ENCODE measurements around the gene OBSL1. TPM values are rescaled to one million over a fixed set of nuclear protein-coding genes. Genes with fewer than 3 reads are reported as not detected.

OBSL1 gene
- total RNA-seq, 1 experiment from 2014 or later = 1.3 TPM

DNA sequence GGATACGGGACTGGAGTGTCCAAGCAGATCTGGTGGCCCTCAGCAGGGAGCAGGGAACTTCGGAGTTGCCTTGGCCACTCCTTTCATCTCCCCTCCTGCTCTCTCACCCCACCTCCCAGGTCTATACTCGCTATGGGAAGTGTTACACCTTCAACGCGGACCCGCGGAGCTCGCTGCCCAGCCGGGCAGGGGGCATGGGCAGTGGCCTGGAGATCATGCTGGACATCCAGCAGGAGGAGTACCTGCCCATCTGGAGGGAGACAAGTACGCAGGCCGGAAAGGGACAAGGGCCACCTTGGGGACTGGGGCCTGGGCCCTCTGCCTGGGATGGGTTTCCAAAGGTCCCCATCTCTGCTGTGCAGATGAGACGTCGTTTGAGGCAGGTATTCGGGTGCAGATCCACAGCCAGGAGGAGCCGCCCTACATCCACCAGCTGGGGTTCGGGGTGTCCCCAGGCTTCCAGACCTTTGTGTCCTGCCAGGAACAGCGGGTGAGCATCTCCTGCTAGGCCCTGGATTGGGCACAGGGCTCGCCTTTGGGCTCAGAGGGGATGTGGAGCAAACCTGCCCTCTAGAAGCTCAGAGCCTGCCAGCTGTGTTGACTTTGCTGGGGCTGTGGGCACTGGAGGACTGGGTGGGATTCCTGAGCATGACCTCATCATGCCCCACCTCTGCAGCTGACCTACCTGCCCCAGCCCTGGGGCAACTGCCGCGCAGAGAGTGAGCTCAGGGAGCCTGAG lies 39.5 kb downstream of the OBSL1 start:
- DNase-seq (ENCODE audit: low spot score) = no peak

DNA sequence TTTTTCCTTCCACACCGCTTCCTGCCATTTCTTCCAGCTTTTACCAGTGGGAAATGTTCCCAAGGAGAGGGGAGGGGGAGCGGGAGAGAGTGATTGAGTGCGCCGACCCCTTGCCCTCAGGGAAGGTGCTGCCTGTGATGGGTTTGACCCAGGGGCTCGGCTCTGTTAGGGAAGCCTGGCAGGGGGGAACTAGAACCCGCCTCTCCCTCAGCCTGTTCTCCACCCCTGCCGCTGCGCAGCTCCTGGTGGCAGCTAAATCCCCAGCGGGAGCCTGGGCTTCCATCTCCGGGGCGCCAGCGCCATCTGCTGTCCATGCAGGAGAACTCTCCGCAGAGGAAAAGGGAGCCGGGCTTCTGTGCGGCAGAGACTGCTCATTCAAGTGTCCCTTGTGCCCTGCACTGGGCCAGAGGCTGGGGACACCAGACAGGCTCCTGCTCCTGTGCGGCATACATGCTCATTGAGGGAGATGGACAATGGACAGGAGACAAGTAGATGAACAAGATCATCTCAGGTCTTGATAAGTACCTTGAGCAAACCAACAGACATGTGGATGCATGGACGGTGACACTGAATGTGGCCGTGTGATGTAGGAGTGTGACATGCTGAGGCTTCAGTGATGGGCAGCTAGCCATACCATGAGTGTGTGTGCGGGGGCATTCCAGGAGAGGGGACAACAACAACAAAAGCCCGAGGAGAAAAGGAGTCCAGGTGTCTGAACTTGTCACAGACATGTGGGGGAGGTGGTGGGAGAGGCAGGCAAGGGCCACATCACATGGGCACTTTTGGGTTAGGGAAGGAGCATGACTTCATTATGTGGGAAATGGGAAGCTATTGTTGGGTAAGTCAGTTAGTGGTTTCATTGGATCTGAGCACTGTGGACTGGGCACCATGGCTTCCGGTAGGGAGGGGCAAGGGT lies 41.0 kb downstream of the OBSL1 start:
- peak; percentile 90 for DNase-seq (ENCODE audit: low spot score)

DNA sequence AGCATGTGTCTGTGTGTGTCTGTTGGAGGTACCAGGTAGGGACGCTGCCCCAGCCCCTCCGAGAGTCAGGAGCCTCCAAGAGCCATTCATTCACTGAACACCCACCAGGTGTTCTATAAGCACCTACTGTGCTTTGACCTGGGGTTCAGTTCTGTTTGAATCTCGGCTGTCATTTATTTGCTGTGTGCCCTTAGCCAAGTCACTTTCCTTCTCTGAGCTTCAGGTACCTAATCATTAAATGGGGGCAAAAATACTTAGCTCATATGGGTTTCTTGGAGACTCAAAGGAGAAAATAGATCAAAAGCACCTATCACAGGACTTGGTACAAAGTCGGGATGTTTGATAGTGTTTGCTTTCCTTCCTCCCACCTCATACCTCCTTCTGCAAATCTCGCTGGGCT lies 43.9 kb downstream of the OBSL1 start:
- no peak for DNase-seq (ENCODE audit: low spot score)

DNA sequence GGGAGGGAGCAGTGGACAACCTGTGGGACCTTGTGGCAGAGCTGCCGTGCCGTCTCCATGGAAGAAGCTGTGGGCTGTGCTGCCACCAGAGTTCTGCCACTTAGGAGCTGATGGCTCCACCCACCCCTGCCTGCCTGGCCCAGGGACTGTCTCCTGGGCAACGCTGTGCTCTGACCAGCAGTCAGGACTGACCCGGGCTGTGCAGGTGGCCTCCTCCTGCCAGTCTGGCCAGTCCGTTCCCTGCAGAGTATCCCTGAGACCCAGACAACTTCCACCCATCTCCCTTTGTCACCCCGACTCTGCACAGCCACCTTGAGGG lies 44.3 kb downstream of the OBSL1 start:
- peak; percentile 39 for DNase-seq (ENCODE audit: low spot score)

DNA sequence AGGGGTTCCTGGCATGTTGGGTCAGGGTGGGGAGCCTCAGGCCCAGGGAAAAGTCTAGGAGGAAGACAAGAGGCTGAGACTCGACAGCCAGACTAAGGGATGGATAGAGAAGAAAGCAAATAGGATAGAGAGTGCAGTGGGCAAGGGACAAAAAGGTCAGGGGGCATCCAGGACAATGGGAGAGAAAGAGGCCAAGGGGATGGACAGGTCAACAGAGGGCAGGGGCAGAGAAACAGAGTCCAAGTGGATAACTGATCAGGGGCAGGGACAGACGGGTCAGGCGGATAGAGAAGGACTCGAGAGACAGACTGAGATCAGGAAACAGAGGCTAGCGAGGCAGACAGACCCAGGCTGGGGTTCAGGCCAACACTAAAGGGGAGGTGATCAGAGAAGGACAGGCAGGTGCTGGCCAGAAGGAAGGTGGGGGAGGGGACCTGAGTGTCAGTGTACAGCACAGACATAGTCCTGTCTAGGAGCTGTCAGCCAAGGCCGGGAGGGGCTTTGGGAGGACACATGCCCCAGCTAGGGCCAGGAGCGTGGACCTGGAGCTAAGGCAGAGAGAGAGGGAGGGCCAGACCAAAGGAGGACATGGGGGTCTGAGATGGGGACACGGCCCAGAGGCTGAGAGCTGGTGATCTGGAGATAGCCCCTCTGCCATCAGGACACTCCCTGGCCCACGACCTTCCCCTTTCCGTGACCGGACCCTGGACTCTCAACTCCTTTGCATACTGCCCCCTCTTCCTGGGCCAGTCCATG lies 44.8 kb downstream of the OBSL1 start:
- no peak for DNase-seq (ENCODE audit: low spot score)

DNA sequence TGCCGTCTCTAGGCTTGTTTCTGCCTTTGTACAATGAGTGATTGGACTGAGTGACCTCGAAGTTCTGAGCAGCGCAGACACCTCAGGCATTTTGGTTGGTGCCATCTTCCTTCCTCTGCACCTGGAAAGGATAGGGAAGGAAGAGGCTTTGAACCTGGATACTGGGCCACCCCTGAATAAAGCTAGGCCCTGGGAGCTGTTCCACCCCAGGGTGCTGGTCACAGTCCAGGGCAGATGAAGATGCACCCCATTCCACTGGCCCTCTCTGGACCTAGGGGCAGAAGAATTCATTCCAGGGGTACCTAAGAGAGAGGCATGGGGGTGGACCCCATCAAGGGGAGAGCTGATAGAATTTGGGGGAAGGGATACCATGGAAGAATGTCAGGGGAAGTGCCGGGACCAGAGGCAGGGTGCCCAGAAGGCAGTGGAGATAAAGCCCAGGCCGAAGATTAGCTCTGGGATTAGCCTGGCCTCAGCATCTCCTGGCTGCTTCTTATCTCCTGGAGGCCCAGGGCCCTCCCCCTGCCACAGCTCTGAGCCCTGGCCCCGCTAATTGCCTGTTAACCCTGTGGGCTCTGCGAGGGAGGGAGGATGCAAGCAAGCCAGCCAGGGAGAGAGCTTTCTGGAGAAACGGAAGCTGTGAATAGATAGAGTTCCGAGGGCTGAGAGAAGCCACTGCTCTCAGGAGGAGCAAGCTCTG lies 45.7 kb downstream of the OBSL1 start:
- no peak for DNase-seq (ENCODE audit: low spot score)

DNA sequence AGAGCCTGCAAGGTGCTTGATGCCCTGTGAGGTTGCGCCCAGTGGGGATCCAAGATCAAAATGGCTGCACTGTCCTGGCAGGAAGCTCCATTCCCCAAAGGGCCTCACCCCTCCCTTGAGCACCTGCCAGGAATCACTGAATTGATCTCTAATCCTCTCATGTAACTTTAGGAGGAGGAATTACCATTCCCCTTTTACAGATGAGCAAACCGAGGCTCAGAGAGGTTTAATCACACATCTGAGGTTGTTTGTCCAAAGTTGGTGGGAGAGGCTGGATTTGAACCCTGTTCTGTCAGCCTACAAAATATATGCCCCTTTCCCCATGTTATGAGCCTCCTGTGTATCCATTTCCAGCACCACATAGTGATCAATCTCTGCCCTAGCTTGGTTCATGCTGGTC lies 46.5 kb downstream of the OBSL1 start:
- no peak for DNase-seq (ENCODE audit: low spot score)

DNA sequence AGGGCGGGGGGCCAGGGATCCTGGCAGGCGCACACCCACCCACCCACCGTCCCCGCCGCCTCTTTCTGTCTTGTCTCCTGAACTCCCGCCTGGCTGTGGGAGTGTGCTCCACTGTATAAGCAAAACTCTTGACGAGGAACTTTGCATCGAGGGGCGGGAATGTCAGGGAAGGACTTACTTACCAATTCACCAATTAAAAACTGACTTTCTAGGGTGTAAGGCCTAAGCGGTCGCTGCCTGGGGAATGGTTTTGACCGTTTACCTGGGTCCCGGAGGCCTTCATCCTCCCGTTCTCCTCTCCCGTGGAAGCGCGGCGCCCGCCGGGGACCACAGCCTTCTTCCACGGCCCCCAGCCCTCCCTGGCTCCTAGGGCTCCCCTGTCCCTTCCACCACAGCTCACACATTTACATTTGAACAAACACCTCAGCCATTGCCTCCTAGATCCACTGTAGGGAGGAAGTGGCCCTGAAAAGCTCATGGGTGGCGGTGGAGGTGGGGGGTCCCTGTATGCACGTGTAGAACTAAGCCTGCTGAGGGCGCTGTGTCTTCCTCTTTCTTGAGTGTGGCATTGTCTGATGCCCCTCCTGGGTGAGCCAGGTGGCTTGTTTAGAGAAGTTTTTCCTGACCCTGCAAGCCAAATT lies 48.2 kb downstream of the OBSL1 start:
- DNase-seq (ENCODE audit: low spot score) = no peak

DNA sequence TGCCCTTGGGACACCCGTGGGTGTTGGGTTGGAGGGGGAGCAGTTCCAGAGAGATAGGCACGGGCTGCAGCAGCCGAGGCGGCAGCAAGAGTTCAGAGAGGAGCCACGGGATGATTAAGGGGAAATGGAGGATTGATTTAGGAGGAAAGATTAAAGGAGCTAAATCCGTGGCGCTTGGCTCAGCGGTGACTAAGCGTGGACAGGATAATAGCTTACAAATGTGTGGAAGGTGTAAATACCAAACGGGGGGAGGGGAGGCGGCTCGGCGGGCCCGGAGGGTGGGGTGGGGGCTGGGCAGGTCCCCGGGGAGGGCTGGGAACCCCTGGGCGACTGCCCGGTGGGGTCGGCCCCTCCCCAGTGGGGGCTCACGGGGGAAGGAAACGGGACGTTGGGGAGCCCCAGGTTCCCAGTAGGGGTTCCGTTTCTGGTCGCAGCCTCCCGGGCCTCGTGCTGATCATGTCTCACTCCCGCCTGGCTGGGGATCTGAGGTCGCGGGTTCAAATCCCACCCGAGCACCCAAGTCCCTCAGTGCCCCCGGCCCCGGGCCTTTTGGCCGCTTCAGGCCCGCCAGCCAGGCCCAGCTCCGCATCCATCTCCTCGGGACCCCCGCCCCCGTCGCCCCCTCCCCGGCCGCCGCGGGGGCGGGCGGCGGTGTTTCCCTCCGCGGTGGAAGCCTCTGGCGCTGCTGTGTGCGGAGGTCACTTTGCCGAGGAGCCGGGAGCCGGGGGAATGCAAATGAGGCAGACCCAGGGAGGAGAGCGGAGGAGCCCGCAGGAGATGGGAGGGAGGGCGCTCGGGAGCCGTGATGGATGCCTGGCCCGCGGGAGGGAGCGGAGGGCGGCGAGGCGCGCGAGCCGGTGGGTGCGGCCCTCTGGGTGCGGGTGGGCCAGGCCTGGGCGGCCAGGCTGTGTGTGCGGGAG lies 49.0 kb downstream of the OBSL1 start:
- DNase-seq (ENCODE audit: low spot score) = no peak

DNA sequence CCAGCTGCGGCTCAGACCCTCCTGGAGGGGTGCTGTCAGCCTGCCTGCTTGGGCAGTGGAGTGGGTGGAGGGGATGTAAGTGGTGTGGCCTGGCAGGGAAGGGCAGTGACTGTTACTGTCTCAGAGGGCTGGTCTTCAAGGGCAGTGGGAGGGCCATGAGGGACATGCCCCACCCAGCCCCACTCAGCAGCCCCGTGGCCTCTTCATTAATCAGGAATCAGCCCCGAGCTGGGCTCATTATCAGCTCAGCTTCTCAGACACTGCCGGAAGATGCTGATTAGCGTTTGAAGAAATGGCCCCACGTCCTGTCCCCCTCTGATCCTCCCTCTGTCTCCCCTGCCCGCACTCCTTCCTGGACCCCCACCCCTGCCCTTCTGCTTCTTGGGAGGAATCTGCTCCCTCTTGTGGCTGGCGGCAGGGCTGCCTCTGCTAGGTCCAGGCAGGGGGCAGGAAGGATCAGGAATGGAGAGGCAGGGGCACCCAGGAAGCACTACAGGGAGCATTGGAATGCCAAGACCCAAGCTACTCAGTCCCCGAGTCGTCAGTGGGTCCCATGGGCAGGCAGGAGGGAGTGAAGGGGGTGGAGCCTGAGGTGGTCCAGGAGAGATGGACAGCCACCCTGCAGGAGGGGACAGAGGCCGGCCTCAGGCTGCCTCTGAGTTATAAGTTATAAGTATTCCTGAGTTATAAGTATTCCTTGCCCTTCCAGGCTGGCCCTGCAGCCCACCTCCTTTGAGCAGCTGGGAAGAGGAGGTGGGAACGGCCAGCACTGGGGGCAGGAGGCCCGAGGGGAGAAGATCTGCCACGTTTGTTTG lies 50.1 kb downstream of the OBSL1 start:
- DNase-seq (ENCODE audit: low spot score) = peak; percentile 30

DNA sequence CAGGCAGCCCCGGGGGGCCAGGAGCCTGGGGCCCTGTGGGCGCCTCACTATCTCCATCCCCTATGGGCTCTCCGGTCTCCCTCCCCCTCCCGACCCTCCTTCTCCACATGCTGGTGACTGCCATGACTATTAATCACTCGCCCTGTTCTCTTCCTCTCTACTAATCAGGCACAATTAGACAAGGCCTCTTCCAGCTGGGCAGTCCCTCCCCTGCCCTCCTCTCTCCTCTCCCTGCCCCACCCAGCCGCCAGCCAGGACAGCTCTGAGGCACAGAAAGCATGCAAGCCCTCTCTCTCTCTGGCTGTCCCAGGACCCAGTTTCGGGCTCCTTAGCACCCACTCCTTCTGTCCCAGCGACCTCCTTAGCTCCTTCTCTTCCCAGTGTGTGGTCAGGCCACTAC lies 51.3 kb downstream of the OBSL1 start:
- DNase-seq (ENCODE audit: low spot score) = no peak

DNA sequence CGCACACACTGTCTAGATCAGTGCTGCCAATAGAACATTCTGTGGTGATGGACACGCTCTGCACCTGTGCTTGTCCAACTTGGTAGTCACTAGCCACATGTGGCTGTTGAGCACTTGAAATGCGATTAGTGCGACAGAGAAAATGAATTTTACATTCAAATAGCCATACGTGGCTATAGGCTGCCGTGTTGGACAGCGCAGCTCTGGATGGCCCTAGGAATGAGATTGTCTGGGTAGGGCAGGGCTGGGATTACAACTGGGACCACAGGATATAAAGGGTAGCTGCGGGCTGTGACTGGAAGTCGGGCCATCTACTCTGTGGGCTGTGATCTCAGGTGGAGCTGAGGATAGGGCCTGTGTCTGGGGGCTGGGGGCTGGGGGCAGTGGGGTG lies 51.8 kb downstream of the OBSL1 start:
- DNase-seq (ENCODE audit: low spot score) = no peak

DNA sequence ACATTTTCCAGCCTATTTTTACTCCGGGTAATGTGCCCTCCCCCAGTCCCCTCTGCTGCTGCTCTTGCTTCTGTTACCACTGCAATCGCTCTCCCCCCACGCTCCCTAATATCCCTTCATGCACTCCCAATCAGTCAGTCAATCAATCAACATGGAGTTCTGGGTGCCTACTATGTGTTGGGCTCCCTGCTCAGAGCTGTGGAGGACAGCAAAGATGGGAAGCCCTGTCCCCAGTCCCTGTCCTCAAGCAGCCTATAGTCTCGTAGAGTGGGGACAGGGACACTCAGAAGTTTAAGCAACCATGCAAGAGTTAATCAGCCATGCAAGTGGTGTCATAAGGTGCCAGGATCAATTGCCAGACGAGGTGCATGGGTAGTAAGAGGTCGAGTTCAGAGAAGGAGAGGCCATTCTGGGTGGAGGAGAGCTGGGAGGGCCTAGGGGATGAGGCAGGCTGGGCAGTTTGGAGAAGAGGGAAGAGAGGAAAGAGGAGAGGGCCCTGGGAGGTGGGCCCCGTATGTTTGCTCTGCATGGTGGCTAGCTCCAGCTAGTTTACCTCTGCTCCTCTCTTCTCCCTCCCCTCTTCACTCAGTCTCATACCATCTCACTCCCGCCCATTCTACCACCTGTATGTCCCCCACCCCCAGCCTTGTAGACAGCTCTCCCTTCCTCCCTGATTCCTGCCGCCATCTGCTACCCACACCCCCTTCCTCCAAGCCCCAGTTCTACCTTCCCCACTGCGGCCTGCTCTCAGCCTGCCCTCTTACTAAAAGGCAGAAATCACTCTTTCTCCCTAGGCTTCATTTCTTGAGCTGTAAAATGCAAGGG lies 53.2 kb downstream of the OBSL1 start:
- DNase-seq (ENCODE audit: low spot score) = no peak

DNA sequence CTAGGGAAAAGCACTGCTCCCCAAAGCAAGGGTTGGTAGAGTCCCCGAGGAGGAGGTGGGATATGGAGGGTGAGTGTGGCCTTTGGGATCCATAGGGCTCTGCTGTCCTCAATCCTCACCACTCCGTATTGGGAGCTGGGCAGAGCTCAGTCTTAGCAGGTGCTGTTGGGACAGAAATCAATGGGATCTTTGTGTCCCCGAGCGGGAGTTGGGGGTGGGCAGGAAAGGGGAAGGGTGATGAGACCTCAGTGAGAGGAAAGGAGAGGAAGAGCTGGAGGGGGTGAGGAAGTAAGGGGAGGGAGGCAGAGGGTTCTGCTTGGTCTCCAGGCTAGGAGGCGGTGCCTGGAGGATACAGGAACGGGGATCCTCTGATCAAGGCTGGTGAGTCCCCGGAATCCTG lies 54.5 kb downstream of the OBSL1 start:
- no peak for DNase-seq (ENCODE audit: low spot score)

DNA sequence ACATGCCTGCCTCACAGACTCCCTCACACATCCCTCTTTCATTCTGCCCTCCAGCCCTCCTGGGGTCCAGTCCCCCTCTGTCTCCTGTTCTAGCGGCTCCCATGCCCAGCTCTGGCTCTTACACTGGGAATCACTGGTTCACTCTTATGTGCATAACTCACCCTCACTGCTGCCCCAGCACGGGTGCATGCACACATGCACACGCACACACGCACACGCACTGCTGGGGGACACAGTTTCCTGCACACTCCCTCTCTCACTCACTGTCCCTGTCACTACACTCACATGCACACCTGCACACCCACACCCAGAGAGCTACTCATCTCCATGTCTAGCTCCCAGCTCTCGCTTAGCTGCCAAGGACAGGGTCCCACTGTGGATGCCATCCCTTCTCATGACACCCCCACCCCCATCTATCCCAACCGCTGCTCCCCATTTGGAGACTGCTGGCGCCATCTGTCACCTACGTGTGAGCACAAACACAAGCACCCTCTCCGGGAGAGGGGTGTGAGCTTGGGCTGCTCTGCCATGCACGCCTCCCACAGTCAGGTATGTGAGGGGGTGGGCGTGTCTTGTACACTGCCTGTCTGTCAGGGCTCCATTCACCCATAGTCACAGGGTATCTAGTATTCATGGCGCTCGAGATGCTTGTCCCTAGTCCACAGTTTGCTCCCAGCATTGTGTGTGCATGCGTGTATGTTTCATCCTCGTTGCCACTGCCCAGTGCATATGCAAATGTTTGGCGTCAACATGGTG lies 55.3 kb downstream of the OBSL1 start:
- no peak for DNase-seq (ENCODE audit: low spot score)

DNA sequence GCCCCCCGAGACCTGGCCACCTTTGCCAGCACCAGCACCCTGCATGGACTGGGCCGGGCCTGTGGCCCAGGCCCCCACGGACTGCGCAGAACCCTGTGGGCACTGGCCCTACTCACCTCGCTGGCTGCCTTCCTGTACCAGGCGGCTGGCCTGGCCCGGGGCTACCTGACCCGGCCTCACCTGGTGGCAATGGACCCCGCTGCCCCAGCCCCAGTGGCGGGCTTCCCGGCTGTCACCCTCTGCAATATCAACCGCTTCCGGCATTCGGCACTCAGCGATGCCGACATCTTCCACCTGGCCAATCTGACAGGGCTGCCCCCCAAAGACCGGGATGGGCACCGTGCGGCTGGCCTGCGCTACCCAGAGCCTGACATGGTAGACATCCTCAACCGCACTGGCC lies 56.5 kb downstream of the OBSL1 start:
- DNase-seq (ENCODE audit: low spot score) = no peak

DNA sequence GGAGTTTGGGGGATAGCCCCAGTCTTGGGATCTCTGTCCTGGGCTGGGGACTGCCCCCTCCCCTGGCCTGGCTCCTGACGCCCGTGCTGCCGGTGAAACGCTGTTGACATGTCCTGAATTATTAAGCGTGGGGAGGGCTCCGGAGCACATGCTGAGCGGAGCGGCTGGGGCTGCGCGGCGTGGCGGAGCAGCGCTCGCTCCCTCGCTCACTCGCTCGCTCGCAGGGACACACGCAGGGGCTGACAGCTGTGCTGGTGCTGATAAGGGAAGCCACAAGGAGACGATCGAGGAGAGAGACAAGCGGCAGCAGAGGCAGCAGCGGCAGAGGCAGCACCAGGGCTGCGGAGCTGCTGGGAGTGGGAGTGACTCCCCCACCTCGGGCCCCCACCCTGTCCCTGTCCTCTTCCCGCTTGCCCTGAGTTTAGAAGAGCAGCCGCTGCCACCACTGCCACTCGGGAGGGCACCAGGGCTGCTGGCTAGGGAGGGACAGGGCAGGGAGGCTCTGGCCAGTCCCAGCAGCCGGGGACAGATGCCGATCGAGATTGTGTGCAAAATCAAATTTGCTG lies 57.1 kb downstream of the OBSL1 start, which contains the start of gene ASIC4:
ASIC4 (plus strand) TSS at position 287 of the 566 bp plus-strand sequence; CDS start at position 530, 243 bp downstream.
- no peak for DNase-seq (ENCODE audit: low spot score)

Data from HT-29 (cell line).